DOHH2 (cell line): ENCODE data around the gene DDIT4.

ENCODE experiments used
- H3F3A ChIP-seq: fragments of 200-600 bp; sonication (generic), shearing (Covaris generic); 2 replicates; pipeline ENCODE4 v1.6.0; 2016; ENCODE audit warnings: antibody characterized with exemption, mild to moderate bottlenecking; ENCODE audit not compliant: control insufficient read depth, insufficient read depth
- H3K27ac ChIP-seq: fragments of 200-600 bp; sonication (generic); 2 replicates; pipeline ENCODE4 v1.5.1; 2014; ENCODE audit warnings: low read depth, mild to moderate bottlenecking, low read length, moderate library complexity
- H3K27me3 ChIP-seq: fragments of 200-600 bp; sonication (generic); 2 replicates; pipeline ENCODE4 v1.6.1; 2014; ENCODE audit warnings: mild to moderate bottlenecking, low read length, mixed read lengths; ENCODE audit not compliant: control insufficient read depth
- H3K36me3 ChIP-seq: fragments of 200-600 bp; sonication (generic); 2 replicates; pipeline ENCODE4 v1.6.1; 2014; ENCODE audit warnings: mild to moderate bottlenecking, low read length, moderate library complexity, mixed read lengths; ENCODE audit not compliant: control insufficient read depth
- H3K4me1 ChIP-seq: fragments of 200-600 bp; sonication (generic); 2 replicates; pipeline ENCODE4 v1.6.1; 2014; ENCODE audit warnings: mild to moderate bottlenecking, low read length, mixed read lengths; ENCODE audit not compliant: control insufficient read depth
- H3K4me2 ChIP-seq: fragments of 200-600 bp; sonication (generic); 2 replicates; pipeline ENCODE4 v1.6.0; 2014; ENCODE audit warnings: mild to moderate bottlenecking, low read length, moderate library complexity
- H3K4me3 ChIP-seq: fragments of 200-600 bp; sonication (generic); 2 replicates; pipeline ENCODE4 v1.5.1; 2014; ENCODE audit warnings: mild to moderate bottlenecking, low read length, mixed read lengths
- H3K79me2 ChIP-seq: fragments of 200-600 bp; sonication (generic); 2 replicates; pipeline ENCODE4 v1.6.1; 2014; ENCODE audit warnings: mild to moderate bottlenecking, low read length, mixed read lengths; ENCODE audit not compliant: control insufficient read depth
- H3K9me2 ChIP-seq: fragments of 200-600 bp; sonication (generic); replicated peaks from 2 replicates; pipeline ENCODE4 v1.6.1; 2014; ENCODE audit warnings: mild to moderate bottlenecking, low read length, mixed read lengths; ENCODE audit not compliant: control insufficient read depth
- H3K9me3 ChIP-seq: fragments of 200-600 bp; sonication (generic); 2 replicates; pipeline ENCODE4 v1.6.1; 2014; ENCODE audit warnings: antibody characterized with exemption, low read length, mixed read lengths; ENCODE audit not compliant: control insufficient read depth, insufficient read depth
- H4K20me1 ChIP-seq: fragments of 200-600 bp; sonication (generic); 2 replicates; pipeline ENCODE4 v1.6.0; 2014; ENCODE audit warnings: low read depth, mild to moderate bottlenecking, antibody characterized with exemption, low read length, moderate library complexity; ENCODE audit not compliant: control insufficient read depth, insufficient read depth
- EZH2phosphoT487 ChIP-seq: fragments of 200-600 bp; sonication (generic); IDR thresholded peaks from 2 replicates; pipeline ENCODE4 v1.6.1; 2017; ENCODE audit warnings: borderline replicate concordance, mild to moderate bottlenecking, antibody characterized with exemption, low read length, moderate library complexity, mixed read lengths
- TF ChIP-seq, protein P1 (sequence below): fragments of 200-600 bp; sonication (generic); IDR thresholded peaks from one replicate; pipeline ENCODE4 v1.5.1; 2014; ENCODE audit warnings: antibody characterized with exemption, mild to moderate bottlenecking, low read depth, low read length; ENCODE audit not compliant: poor library complexity, severe bottlenecking

The DDIT4 gene

DNA sequence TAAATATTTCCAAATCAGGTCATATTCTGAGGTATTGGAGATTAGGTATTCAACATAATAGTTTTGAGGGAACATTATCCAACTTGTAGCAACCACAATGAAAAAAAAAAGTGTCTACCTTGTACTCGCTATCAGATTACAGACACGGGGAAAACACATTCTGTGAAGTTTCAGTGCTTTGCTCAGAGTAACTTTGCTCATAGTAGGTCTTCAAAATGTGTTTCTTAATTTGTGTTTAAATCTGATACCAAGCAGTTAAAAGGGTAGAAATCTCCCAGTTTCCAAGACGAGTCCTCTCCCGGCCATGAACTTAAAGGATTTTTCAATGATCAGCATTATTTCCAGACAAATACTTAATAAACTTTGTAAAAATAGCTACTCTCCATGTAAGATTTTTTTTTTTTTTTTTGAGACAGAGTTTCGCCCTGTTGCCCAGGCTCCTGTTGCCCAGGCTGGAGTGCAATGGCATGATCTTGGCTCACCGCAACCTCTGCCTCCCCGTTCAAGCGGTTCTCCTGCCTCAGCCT lies 39.2 kb downstream of the DDIT4 start:
- no peaks in the 10 kb centered on the region for H3K79me2 ChIP-seq
- H3K36me3 ChIP-seq = no peaks in the 10 kb centered on the region
- no peak for TF ChIP-seq EZH2phosphoT487
- TF ChIP-seq, protein P1, sequence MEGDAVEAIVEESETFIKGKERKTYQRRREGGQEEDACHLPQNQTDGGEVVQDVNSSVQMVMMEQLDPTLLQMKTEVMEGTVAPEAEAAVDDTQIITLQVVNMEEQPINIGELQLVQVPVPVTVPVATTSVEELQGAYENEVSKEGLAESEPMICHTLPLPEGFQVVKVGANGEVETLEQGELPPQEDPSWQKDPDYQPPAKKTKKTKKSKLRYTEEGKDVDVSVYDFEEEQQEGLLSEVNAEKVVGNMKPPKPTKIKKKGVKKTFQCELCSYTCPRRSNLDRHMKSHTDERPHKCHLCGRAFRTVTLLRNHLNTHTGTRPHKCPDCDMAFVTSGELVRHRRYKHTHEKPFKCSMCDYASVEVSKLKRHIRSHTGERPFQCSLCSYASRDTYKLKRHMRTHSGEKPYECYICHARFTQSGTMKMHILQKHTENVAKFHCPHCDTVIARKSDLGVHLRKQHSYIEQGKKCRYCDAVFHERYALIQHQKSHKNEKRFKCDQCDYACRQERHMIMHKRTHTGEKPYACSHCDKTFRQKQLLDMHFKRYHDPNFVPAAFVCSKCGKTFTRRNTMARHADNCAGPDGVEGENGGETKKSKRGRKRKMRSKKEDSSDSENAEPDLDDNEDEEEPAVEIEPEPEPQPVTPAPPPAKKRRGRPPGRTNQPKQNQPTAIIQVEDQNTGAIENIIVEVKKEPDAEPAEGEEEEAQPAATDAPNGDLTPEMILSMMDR = no peak
- no peaks in the 10 kb centered on the region for H3K27me3 ChIP-seq
- H3F3A ChIP-seq = peaks cover 7% of the 10 kb centered on the region
- H3K9me2 ChIP-seq = no peaks in the 10 kb centered on the region
- no peaks in the 10 kb centered on the region for H3K9me3 ChIP-seq
- no peak overlapping the region for H3K4me2 ChIP-seq
- peaks cover 59% of the 10 kb centered on the region for H3K4me1 ChIP-seq
- H4K20me1 ChIP-seq = no peaks in the 10 kb centered on the region
- no peak overlapping the region for H3K27ac ChIP-seq
- H3K4me3 ChIP-seq = no peak overlapping the region

DNA sequence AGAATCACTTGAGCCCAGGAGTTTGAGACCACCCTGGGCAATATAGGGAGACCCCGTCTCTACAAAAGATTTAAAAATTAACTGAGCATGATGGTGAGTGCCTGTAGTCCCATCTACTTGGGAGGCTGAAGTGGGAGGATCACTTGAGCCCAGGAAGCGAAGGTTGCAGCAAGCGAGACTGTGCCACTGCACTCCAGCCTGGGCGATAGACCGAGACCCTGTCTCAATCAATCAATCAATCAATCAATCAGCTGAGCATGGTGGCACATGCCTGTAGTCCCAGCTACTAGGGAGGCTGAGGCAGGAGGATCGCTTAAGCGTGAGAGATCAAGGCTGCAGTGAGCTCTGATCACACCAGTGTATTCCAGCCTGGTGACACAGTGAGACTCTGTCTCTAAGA lies 40.5 kb downstream of the DDIT4 start:
- Histone ChIP-seq H3K9me2 (no peaks in the 10 kb centered on the region), H3K9me3 (no peaks in the 10 kb centered on the region), H3K36me3 (no peaks in the 10 kb centered on the region), H3K27ac (no peak overlapping the region), H3F3A (peaks cover 16% of the 10 kb centered on the region), H3K4me3 (no peak overlapping the region), H3K27me3 (no peaks in the 10 kb centered on the region), H4K20me1 (no peaks in the 10 kb centered on the region), H3K4me2 (no peak overlapping the region), H3K79me2 (peaks cover 12% of the 10 kb centered on the region), H3K4me1 (peaks cover 61% of the 10 kb centered on the region)
- TF ChIP-seq, protein P1 = no peak
- no peak for TF ChIP-seq EZH2phosphoT487

DNA sequence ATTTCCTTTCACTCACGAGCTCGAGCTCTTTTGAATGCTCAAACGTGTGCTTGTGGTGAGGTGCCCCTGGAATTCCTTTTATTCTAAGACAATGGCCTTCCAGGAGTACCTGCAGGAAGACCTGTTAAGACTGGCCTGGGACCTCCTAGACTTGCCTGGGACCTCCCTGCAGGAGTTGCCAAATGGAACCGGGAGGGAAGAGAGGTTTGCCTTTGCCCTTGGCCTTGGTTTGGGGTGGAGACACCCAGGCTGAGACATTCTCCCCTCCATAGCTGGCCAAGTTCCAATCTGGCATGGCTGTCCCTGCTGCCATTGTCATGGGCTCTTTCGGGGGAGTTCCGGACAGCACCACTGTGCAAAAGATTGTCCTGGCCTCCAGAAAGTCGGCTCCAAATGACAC lies 41.3 kb downstream of the DDIT4 start:
- Histone ChIP-seq H3K4me2 (no peak overlapping the region), H3K4me3 (no peak overlapping the region), H3K9me2 (no peaks in the 10 kb centered on the region), H4K20me1 (no peaks in the 10 kb centered on the region), H3K36me3 (no peaks in the 10 kb centered on the region), H3K4me1 (peaks cover 68% of the 10 kb centered on the region), H3K27me3 (no peaks in the 10 kb centered on the region), H3K27ac (no peak overlapping the region), H3K79me2 (peaks cover 12% of the 10 kb centered on the region), H3F3A (peaks cover 21% of the 10 kb centered on the region), H3K9me3 (no peaks in the 10 kb centered on the region)
- TF ChIP-seq, protein P1 = no peak
- no peak for TF ChIP-seq EZH2phosphoT487
